GM12891 (cell line): ENCODE measurements around the gene DNAH8.

Experiments
- POLR2A ChIP-seq: IDR thresholded peaks from 2 replicates; pipeline ENCODE4 v1.6.1; 2011; ENCODE audit warnings: low read depth, low read length, control low read depth
- POLR2AphosphoS5 ChIP-seq: IDR thresholded peaks from 2 replicates; pipeline ENCODE4 v1.6.1; 2011; ENCODE audit warnings: low read depth, low read length, control low read depth
- POU2F2 ChIP-seq: IDR thresholded peaks from 2 replicates; pipeline ENCODE4 v1.6.1; 2011; ENCODE audit warnings: low read depth, mild to moderate bottlenecking, control low read depth, low read length, moderate library complexity
- TAF1 ChIP-seq: IDR thresholded peaks from 2 replicates; pipeline ENCODE4 v1.6.1; 2011; ENCODE audit warnings: low read depth, low read length, control low read depth

GRCh38 chr6:38755207-38755606 lies 40.1 kb downstream of the DNAH8 start:
- TF ChIP-seq POLR2AphosphoS5 (no peak), POLR2A (no peak), TAF1 (no peak), POU2F2 (no peak)
